Hepatocyte (in vitro differentiated cells): ENCODE data around the gene TSPAN15. TPM values are rescaled to one million over a fixed set of nuclear protein-coding genes. Genes with fewer than 3 reads are reported as not detected.
"Not testable (repeated sequence)": the region's sequence is repeated elsewhere in the genome, so short reads cannot be mapped to it uniquely, and the experiment has no call there.

Experiments
- DNase-seq: peaks from one replicate; pipeline ENCODE4 v3.0.0-alpha.2; 2016; ENCODE audit warnings: low spot score
- H2AFZ ChIP-seq: fragments of 200-600 bp; sonication (generic); 2 replicates; pipeline ENCODE4 v1.6.0; 2016; ENCODE audit warnings: antibody characterized with exemption, mild to moderate bottlenecking
- H3K27ac ChIP-seq: fragments of 200-600 bp; sonication (generic); 2 replicates; pipeline ENCODE4 v1.5.1; 2016; ENCODE audit warnings: mild to moderate bottlenecking
- H3K27me3 ChIP-seq: fragments of 200-600 bp; sonication (generic); 2 replicates; pipeline ENCODE4 v1.6.1; 2016
- H3K36me3 ChIP-seq: fragments of 200-600 bp; sonication (generic); replicated peaks from 2 replicates; pipeline ENCODE4 v1.5.1; 2016; ENCODE audit warnings: low read depth; ENCODE audit not compliant: insufficient read depth
- H3K4me1 ChIP-seq: fragments of 200-600 bp; sonication (generic); 2 replicates; pipeline ENCODE4 v1.5.1; 2016; ENCODE audit warnings: mild to moderate bottlenecking, moderate library complexity; ENCODE audit not compliant: insufficient read depth
- H3K4me2 ChIP-seq: fragments of 200-600 bp; sonication (generic); 2 replicates; pipeline ENCODE4 v1.6.0; 2016
- H3K4me3 ChIP-seq: fragments of 200-600 bp; sonication (generic); 2 replicates; pipeline ENCODE4 v1.5.1; 2016; ENCODE audit warnings: mild to moderate bottlenecking
- H3K79me2 ChIP-seq: fragments of 200-600 bp; sonication (generic); 2 replicates; pipeline ENCODE4 v1.6.0; 2017; ENCODE audit warnings: mild to moderate bottlenecking
- H3K9me2 ChIP-seq: fragments of 200-600 bp; sonication (generic); replicated peaks from 2 replicates; pipeline ENCODE4 v1.6.0; 2017; ENCODE audit warnings: mild to moderate bottlenecking; ENCODE audit not compliant: insufficient read depth
- H3K9me3 ChIP-seq: fragments of 200-600 bp; sonication (generic); 2 replicates; pipeline ENCODE4 v1.5.1; 2016; ENCODE audit warnings: low read depth, mild to moderate bottlenecking
- H4K20me1 ChIP-seq: fragments of 200-600 bp; sonication (generic); 2 replicates; pipeline ENCODE4 v1.6.0; 2016; ENCODE audit warnings: mild to moderate bottlenecking; ENCODE audit not compliant: insufficient read depth, poor library complexity, severe bottlenecking
- CTCF ChIP-seq: fragments of 200-600 bp; sonication (generic); IDR thresholded peaks from 2 replicates; pipeline ENCODE4 v1.5.1; 2016; ENCODE audit warnings: antibody characterized with exemption, mild to moderate bottlenecking; ENCODE audit not compliant: poor library complexity
- EZH2 ChIP-seq: fragments of 200-600 bp; sonication (generic); IDR thresholded peaks from 2 replicates; pipeline ENCODE4 v1.6.1; 2016; ENCODE audit warnings: antibody characterized with exemption, mild to moderate bottlenecking, borderline replicate concordance
- EZH2phosphoT487 ChIP-seq: fragments of 200-600 bp; sonication (generic); IDR thresholded peaks from one replicate; pipeline ENCODE4 v1.6.1; 2018; ENCODE audit warnings: antibody characterized with exemption, mild to moderate bottlenecking, low read depth, moderate library complexity; ENCODE audit not compliant: unreplicated experiment, severe bottlenecking
- WGBS: methylation state at CpG from one replicate; pipeline ENCODE4 v1.1.6; 2016; ENCODE audit warnings: low lambda C conversion rate; ENCODE audit errors: missing lambda C conversion rate; 5-methylcytosine and 5-hydroxymethylcytosine counted together
- polyA plus RNA-seq: library from polyadenylated mRNA; unstranded; fragments of >200 nt; fragmentation: Nextera tagmentation; extraction: Ambion mirVana; gene quantifications from 2 replicates; pipeline ENCODE4 v1.2.1, GENCODE V29; 2016
- total RNA-seq: library from RNA; depleted of rRNA; stranded (reverse); fragments of >200 nt; gene quantifications from 2 replicates; pipeline ENCODE4 v1.2.3, GENCODE V29; 2014

TSPAN15 gene
- total and polyA plus RNA-seq, 2 experiments from 2014 or later = 29.0 to 66.4 TPM

GRCh38 chr10:69517271-69517848, 66.1 kb downstream of the TSPAN15 start:
- no peaks in the 10 kb centered on the region for H3K36me3 ChIP-seq
- no peaks in the 10 kb centered on the region for H3K27me3 ChIP-seq
- no peak overlapping the region for H3K4me2 ChIP-seq
- no peaks in the 10 kb centered on the region for H3K79me2 ChIP-seq
- no peak for DNase-seq
- 82% methylated on average over 9 of the region's 9 CpGs for WGBS
- no peak overlapping the region for H2AFZ ChIP-seq
- no peaks in the 10 kb centered on the region for H3K9me2 ChIP-seq
- no peaks in the 10 kb centered on the region for H4K20me1 ChIP-seq
- no peak overlapping the region for H3K4me3 ChIP-seq
- no peaks in the 10 kb centered on the region for H3K4me1 ChIP-seq
- TF ChIP-seq CTCF = no peak
- no peak for TF ChIP-seq EZH2phosphoT487
- TF ChIP-seq EZH2 = no peak
- no peaks in the 10 kb centered on the region for H3K9me3 ChIP-seq
- no peak overlapping the region for H3K27ac ChIP-seq

GRCh38 chr10:69527961-69528360, 76.7 kb downstream of the TSPAN15 start:
- no peaks in the 10 kb centered on the region for H3K9me2 ChIP-seq
- H3K9me3 ChIP-seq = no peaks in the 10 kb centered on the region
- H3K36me3 ChIP-seq = no peaks in the 10 kb centered on the region
- no peaks in the 10 kb centered on the region for H3K79me2 ChIP-seq
- H3K27ac ChIP-seq = no peak overlapping the region
- DNase-seq = no peak
- 92% methylated on average over 11 of the region's 11 CpGs for WGBS
- H3K4me3 ChIP-seq = no peak overlapping the region
- no peaks in the 10 kb centered on the region for H3K4me1 ChIP-seq
- H3K4me2 ChIP-seq = no peak overlapping the region
- H3K27me3 ChIP-seq = no peaks in the 10 kb centered on the region
- TF ChIP-seq CTCF (no peak), EZH2 (no peak), EZH2phosphoT487 (no peak)
- no peak overlapping the region for H2AFZ ChIP-seq
- no peaks in the 10 kb centered on the region for H4K20me1 ChIP-seq

GRCh38 chr10:69533658-69534057, 82.4 kb downstream of the TSPAN15 start:
- H3K79me2 ChIP-seq = no peaks in the 10 kb centered on the region
- H3K9me3 ChIP-seq = no peaks in the 10 kb centered on the region
- H3K27me3 ChIP-seq = no peaks in the 10 kb centered on the region
- no peaks in the 10 kb centered on the region for H3K9me2 ChIP-seq
- H3K4me2 ChIP-seq = no peak overlapping the region
- H2AFZ ChIP-seq = no peak overlapping the region
- no peaks in the 10 kb centered on the region for H4K20me1 ChIP-seq
- H3K36me3 ChIP-seq = no peaks in the 10 kb centered on the region
- no peaks in the 10 kb centered on the region for H3K4me1 ChIP-seq
- TF ChIP-seq CTCF = no peak
- TF ChIP-seq EZH2 = no peak
- TF ChIP-seq EZH2phosphoT487 = no peak
- H3K4me3 ChIP-seq = no peak overlapping the region
- no peak overlapping the region for H3K27ac ChIP-seq
- DNase-seq = no peak
- WGBS = 67% methylated on average over 3 of the region's 3 CpGs

- not testable (repeated sequence) for H3K79me2 ChIP-seq, H4K20me1 ChIP-seq, H3K4me3 ChIP-seq, H3K9me3 ChIP-seq, H3K36me3 ChIP-seq, H3K4me2 ChIP-seq, DNase-seq, H2AFZ ChIP-seq, H3K27ac ChIP-seq, H3K9me2 ChIP-seq, H3K4me1 ChIP-seq, H3K27me3 ChIP-seq
- WGBS = 93% methylated on average over 11 of the region's 11 CpGs
Observed at GRCh38 chr10:69536521-69536920, 85.3 kb downstream of the TSPAN15 start.
